Thoracic aorta (tissue), 2 donors: ENCODE data around the gene PRR19. TPM values are rescaled to one million over a fixed set of nuclear protein-coding genes. Genes with fewer than 3 reads are reported as not detected.

Experiments used
- ATAC-seq: fragments of 150-250 bp; one replicate; pipeline ENCODE4 v1.8.0; 2017; ENCODE audit warnings: low read depth; ENCODE audit not compliant: insufficient number of reproducible peaks, low FRiP score
- DNase-seq: peaks from one replicate; pipeline ENCODE4 v3.0.0-alpha.2; 2020; ENCODE audit warnings: low spot score
- H3K27ac ChIP-seq, 2 donors: fragments of 200-600 bp; sonication (generic); 1 replicate in 1 of 2; 2 replicates in 1 of 2; pipeline ENCODE4 v1.5.1; 2016; ENCODE audit warnings: mild to moderate bottlenecking in 2 of 2, moderate library complexity in 2 of 2
- H3K27me3 ChIP-seq: fragments of 200-600 bp; sonication (generic); replicated peaks from 2 replicates; pipeline ENCODE4 v1.6.0; 2016; ENCODE audit warnings: mild to moderate bottlenecking; ENCODE audit not compliant: insufficient read depth
- H3K36me3 ChIP-seq: fragments of 200-600 bp; sonication (generic); one replicate; pipeline ENCODE4 v1.5.1; 2016
- H3K4me1 ChIP-seq, 2 donors: fragments of 200-600 bp; sonication (generic); 1 replicate in 1 of 2; 2 replicates in 1 of 2; pipeline versions ENCODE4 v1.5.1 to v1.6.0; 2016; ENCODE audit warnings: low read depth in 2 of 2, mild to moderate bottlenecking in 1 of 2; ENCODE audit not compliant: control insufficient read depth in 1 of 2
- H3K4me3 ChIP-seq: fragments of 200-600 bp; sonication (generic); 2 replicates; pipeline ENCODE4 v1.5.1; 2016; ENCODE audit warnings: mild to moderate bottlenecking
- H3K9me3 ChIP-seq: fragments of 200-600 bp; sonication (generic); 2 replicates; pipeline ENCODE4 v1.5.1; 2016
- CTCF ChIP-seq: fragments of 200-600 bp; sonication (generic); IDR thresholded peaks from one replicate; pipeline ENCODE4 v1.5.1; 2019; ENCODE audit warnings: antibody characterized with exemption
- total RNA-seq, 2 donors: library from RNA; depleted of rRNA; stranded (reverse); fragments of >200 nt; gene quantifications; one replicate each; pipeline versions ENCODE4 v1.1.0 to v1.2.3, GENCODE V29; 2016

Gene PRR19
- total RNA-seq, 2 donors from 2014 or later = not detected

DNA sequence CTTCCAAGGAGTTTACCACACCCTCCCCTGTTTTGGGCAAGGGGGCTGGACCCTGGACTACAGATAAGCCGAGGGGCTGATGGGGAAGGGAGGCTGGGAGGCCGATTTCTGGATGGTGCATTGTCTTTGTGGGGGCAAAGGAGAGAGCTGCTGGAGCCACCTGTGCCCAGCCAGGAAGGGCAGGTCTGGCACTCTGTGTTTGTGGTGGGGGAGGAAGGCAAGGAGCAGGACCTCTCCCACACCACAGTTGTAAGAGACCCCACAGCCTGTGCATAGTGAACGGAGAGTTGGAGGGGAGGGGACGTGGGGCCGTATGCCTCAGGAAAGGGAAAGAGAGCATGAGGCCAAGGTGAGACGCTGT, 16.0 kb upstream of the PRR19 start:
- Histone ChIP-seq H3K27me3 (no peaks in the 10 kb centered on the region), H3K36me3 (peaks cover 39% of the 10 kb centered on the region), H3K4me3 (peak overlapping the region; percentile 74), H3K4me1 (peaks cover 31 to 49% of the 10 kb centered on the region in 2 donors), H3K27ac (peak overlapping the region; percentile 57 to 73), H3K9me3 (no peaks in the 10 kb centered on the region)
- DNase-seq = no peak
- TF ChIP-seq CTCF = no peak
- ATAC-seq = no peak

GRCh38 chr19:42286349-42287016, 15.4 kb upstream of the PRR19 start:
- peak overlapping the region; percentile 74 for H3K4me3 ChIP-seq
- peaks cover 44% of the 10 kb centered on the region for H3K36me3 ChIP-seq
- no peaks in the 10 kb centered on the region for H3K27me3 ChIP-seq
- ATAC-seq (no peak), DNase-seq (no peak)
- no peaks in the 10 kb centered on the region for H3K9me3 ChIP-seq
- TF ChIP-seq CTCF = no peak
- H3K4me1 ChIP-seq = peaks cover 27 to 45% of the 10 kb centered on the region in 2 donors
- H3K27ac ChIP-seq = peak overlapping the region; percentile 57 to 73

DNA sequence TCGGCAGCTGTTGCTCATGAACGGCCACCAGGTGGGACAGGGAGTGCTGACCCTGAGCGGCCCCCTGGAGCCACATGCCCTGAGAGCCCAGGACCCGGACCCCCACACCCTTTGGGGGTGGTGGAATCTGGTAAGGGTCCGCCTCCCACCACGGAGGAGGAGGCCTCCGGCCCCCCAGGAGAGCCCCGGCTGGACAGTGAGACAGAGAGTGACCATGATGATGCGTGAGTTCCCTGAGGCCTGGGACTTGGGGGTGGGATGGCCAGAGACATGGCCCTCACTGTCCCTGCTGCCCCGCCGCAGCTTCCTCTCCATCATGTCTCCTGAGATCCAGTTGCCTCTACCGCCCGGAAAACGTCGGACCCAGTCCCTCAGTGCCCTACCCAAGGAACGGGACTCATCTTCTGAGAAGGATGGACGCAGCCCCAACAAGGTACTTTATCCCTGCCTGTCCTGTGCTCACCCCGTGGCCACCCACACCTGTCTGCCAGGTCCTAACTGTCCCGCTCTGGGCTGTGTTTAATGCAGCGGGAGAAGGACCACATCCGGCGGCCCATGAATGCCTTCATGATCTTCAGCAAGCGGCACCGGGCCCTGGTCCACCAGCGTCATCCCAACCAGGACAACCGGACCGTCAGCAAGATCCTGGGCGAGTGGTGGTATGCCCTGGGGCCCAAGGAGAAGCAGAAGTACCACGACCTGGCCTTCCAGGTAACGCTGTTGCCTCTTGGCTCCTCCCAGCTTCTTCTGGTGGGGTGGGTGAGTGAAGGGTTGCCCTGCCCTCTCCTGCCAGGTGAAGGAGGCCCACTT, 14.7 kb upstream of the PRR19 start:
- no peaks in the 10 kb centered on the region for H3K9me3 ChIP-seq
- H3K4me3 ChIP-seq = no peak overlapping the region
- ATAC-seq (no peak), DNase-seq (no peak)
- H3K4me1 ChIP-seq = peaks cover 19 to 38% of the 10 kb centered on the region in 2 donors
- no peak for TF ChIP-seq CTCF
- peaks cover 51% of the 10 kb centered on the region for H3K36me3 ChIP-seq
- peak overlapping the region in 1 of 2 donors; percentile 57 for H3K27ac ChIP-seq
- H3K27me3 ChIP-seq = no peaks in the 10 kb centered on the region

DNA sequence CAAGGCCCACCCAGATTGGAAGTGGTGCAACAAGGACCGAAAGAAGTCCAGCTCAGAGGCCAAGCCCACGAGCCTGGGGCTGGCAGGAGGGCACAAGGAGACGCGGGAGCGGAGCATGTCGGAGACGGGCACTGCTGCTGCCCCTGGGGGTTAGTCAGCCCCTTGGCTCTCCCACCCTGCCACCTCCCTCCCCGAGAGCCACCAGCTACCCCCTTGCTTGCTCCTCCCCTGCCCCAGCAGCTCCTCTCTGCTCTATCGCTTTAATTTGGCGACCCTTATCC, 14.2 kb upstream of the PRR19 start:
- Histone ChIP-seq H3K9me3 (no peaks in the 10 kb centered on the region), H3K27ac (no peak overlapping the region), H3K27me3 (no peaks in the 10 kb centered on the region), H3K36me3 (peaks cover 57% of the 10 kb centered on the region), H3K4me3 (no peak overlapping the region), H3K4me1 (peaks cover 15 to 32% of the 10 kb centered on the region in 2 donors)
- no peak for TF ChIP-seq CTCF
- no peak for DNase-seq
- no peak for ATAC-seq

DNA sequence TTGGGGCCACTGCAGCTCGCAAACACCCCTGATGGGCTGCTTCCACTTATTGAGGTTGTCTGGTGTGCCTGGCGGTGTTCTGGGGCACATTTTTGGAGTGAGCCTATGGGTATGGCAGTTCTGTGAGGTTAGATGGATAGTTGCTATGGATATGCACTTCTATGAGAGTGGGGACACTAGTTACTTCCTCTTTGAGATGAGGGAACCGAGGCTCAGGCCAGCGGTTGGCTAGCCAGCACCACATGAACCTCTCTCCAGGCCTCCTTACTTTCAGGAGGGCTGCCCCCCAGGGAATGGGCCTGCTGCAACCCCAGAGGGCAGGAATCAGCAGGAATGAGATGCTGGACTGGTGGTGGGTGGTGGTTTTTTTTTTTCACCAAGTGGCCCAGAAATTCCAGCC, 13.5 kb upstream of the PRR19 start:
- no peaks in the 10 kb centered on the region for H3K27me3 ChIP-seq
- H3K36me3 ChIP-seq = peaks cover 62% of the 10 kb centered on the region
- H3K9me3 ChIP-seq = no peaks in the 10 kb centered on the region
- H3K4me3 ChIP-seq = no peak overlapping the region
- peaks cover 9 to 26% of the 10 kb centered on the region in 2 donors for H3K4me1 ChIP-seq
- ATAC-seq (no peak), DNase-seq (no peak)
- no peak overlapping the region for H3K27ac ChIP-seq
- TF ChIP-seq CTCF = no peak
